OCI-LY1 (cell line): ENCODE measurements around the gene RAB41.

Experiments used
- H2AFZ ChIP-seq: fragments of 200-600 bp; sonication (generic), shearing (Covaris generic); 2 replicates; pipeline ENCODE4 v1.6.0; 2014; ENCODE audit warnings: antibody characterized with exemption, mild to moderate bottlenecking, low read length
- H3F3A ChIP-seq: fragments of 200-600 bp; sonication (generic), shearing (Covaris generic); 2 replicates; pipeline ENCODE4 v1.6.0; 2014; ENCODE audit warnings: mild to moderate bottlenecking, antibody characterized with exemption, low read length, moderate library complexity; ENCODE audit not compliant: insufficient read depth
- H3K27ac ChIP-seq: fragments of 200-600 bp; sonication (generic); 2 replicates; pipeline ENCODE4 v1.5.1; 2014; ENCODE audit warnings: low read length, mixed run types, mild to moderate bottlenecking, low read depth; ENCODE audit not compliant: poor library complexity, severe bottlenecking
- H3K27me3 ChIP-seq: fragments of 200-600 bp; sonication (generic); 2 replicates; pipeline ENCODE4 v1.6.0; 2014; ENCODE audit warnings: antibody characterized with exemption, mild to moderate bottlenecking, low read length, moderate library complexity; ENCODE audit not compliant: insufficient read depth
- H3K36me3 ChIP-seq: fragments of 200-600 bp; sonication (generic); 2 replicates; pipeline ENCODE4 v1.6.1; 2014; ENCODE audit warnings: mild to moderate bottlenecking, antibody characterized with exemption, low read length, moderate library complexity, mixed read lengths; ENCODE audit not compliant: insufficient read depth
- H3K4me1 ChIP-seq: fragments of 200-600 bp; sonication (generic); 2 replicates; pipeline ENCODE4 v1.5.1; 2014; ENCODE audit warnings: mild to moderate bottlenecking, low read length, moderate library complexity; ENCODE audit not compliant: insufficient read depth, severe bottlenecking
- H3K4me2 ChIP-seq: fragments of 200-600 bp; sonication (generic), shearing (Covaris generic); 2 replicates; pipeline ENCODE4 v1.6.1; 2014; ENCODE audit warnings: low read length
- H3K4me3 ChIP-seq: fragments of 200-600 bp; sonication (generic); 2 replicates; pipeline ENCODE4 v1.5.1; 2014; ENCODE audit warnings: low read length, low read depth, mild to moderate bottlenecking, mixed read lengths; ENCODE audit not compliant: poor library complexity, severe bottlenecking
- H3K79me2 ChIP-seq: fragments of 200-600 bp; shearing (Covaris generic); 2 replicates; pipeline ENCODE4 v1.6.1; 2016; ENCODE audit warnings: mixed run types, low read length, mixed read lengths; ENCODE audit not compliant: insufficient read depth
- H3K9ac ChIP-seq: fragments of 200-600 bp; sonication (generic), shearing (Covaris generic); 2 replicates; pipeline ENCODE4 v1.6.1; 2014; ENCODE audit warnings: mild to moderate bottlenecking, low read length, mixed read lengths
- H3K9me2 ChIP-seq: fragments of 200-600 bp; sonication (generic), shearing (Covaris generic); 2 replicates; pipeline ENCODE4 v1.6.1; 2014; ENCODE audit warnings: low read depth, mild to moderate bottlenecking, low read length, mixed read lengths
- H3K9me3 ChIP-seq: fragments of 200-600 bp; shearing (Covaris generic); 2 replicates; pipeline ENCODE4 v1.6.1; 2014; ENCODE audit warnings: low read length, mixed read lengths
- H4K20me1 ChIP-seq: fragments of 200-600 bp; sonication (generic), shearing (Covaris generic); 2 replicates; pipeline ENCODE4 v1.6.0; 2016; ENCODE audit warnings: mild to moderate bottlenecking, low read length; ENCODE audit not compliant: insufficient read depth
- EZH2 ChIP-seq: fragments of 200-600 bp; sonication (generic), shearing (Covaris generic); IDR thresholded peaks from 2 replicates; pipeline ENCODE4 v1.8.0; 2017; ENCODE audit warnings: borderline replicate concordance, mixed run types, mild to moderate bottlenecking, antibody characterized with exemption, low read length, moderate library complexity, mixed read lengths
- TF ChIP-seq, protein P1 (sequence below): fragments of 200-600 bp; sonication (generic), shearing (Covaris generic); IDR thresholded peaks from 2 replicates; pipeline ENCODE4 v1.5.1; 2017; ENCODE audit warnings: mild to moderate bottlenecking, antibody characterized with exemption, low read length, moderate library complexity, mixed read lengths

The RAB41 gene

DNA sequence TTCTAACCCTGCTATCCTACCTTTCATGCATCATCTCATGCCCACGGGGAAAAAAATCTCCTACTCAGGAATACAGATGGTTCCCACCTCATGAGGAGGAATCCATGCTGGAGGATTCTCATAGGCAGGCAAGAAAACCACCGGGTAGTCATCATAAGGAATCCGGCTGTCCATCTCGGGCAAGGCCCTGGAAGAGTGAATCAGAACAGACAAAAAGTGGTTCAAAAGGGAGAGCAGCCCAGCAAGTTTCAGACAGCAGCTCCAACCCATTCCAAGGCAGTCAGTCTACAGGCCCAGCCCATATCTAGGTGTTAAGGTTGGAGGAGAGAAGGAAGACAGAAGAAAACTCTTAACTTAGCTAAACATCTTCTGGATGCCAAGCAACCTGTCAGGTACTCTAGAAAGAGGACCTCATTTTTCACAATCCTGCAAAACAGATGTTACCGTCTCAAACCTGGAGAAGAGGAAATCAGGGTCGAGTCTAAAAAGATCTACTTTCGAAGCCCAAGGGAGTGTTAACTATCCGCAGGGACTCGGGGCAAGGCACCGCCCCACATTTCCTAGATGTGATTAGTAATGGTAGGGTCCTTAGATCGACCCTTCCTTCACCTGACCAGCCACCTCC, 7.3 kb downstream of the RAB41 start:
- Histone ChIP-seq H3F3A (no peaks in the 10 kb centered on the region), H3K27me3 (no peaks in the 10 kb centered on the region), H3K9me3 (no peaks in the 10 kb centered on the region), H4K20me1 (no peaks in the 10 kb centered on the region), H3K4me1 (peaks cover 28% of the 10 kb centered on the region), H2AFZ (no peak overlapping the region), H3K4me3 (peak overlapping the region; percentile 94), H3K79me2 (peaks cover 19% of the 10 kb centered on the region), H3K36me3 (peaks cover 27% of the 10 kb centered on the region), H3K9ac (peak overlapping the region; percentile 87), H3K9me2 (no peaks in the 10 kb centered on the region), H3K27ac (no peak overlapping the region), H3K4me2 (peak overlapping the region; percentile 85)
- no peak for TF ChIP-seq EZH2
- TF ChIP-seq, protein P1, sequence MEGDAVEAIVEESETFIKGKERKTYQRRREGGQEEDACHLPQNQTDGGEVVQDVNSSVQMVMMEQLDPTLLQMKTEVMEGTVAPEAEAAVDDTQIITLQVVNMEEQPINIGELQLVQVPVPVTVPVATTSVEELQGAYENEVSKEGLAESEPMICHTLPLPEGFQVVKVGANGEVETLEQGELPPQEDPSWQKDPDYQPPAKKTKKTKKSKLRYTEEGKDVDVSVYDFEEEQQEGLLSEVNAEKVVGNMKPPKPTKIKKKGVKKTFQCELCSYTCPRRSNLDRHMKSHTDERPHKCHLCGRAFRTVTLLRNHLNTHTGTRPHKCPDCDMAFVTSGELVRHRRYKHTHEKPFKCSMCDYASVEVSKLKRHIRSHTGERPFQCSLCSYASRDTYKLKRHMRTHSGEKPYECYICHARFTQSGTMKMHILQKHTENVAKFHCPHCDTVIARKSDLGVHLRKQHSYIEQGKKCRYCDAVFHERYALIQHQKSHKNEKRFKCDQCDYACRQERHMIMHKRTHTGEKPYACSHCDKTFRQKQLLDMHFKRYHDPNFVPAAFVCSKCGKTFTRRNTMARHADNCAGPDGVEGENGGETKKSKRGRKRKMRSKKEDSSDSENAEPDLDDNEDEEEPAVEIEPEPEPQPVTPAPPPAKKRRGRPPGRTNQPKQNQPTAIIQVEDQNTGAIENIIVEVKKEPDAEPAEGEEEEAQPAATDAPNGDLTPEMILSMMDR, result no peak

- peak within 1 kb of the TSS; percentile 87 for H3K9ac ChIP-seq
- no peaks in the 10 kb centered on the region for H3K9me3 ChIP-seq
- peak within 1 kb of the TSS; percentile 94 for H3K4me3 ChIP-seq
- no peak within 1 kb of the TSS; the same call in 1 of the 2 replicates for H2AFZ ChIP-seq
- H3K27me3 ChIP-seq, result no peaks in the 10 kb centered on the region
- peaks cover 34% of the 10 kb centered on the region for H3K36me3 ChIP-seq
- peak within 1 kb of the TSS; percentile 85 for H3K4me2 ChIP-seq
- no peaks in the 10 kb centered on the region for H4K20me1 ChIP-seq
- TF ChIP-seq, protein P1, result no peak
- peaks cover 28% of the 10 kb centered on the region for H3K4me1 ChIP-seq
- no peaks in the 10 kb centered on the region for H3F3A ChIP-seq
- no peaks in the 10 kb centered on the region for H3K9me2 ChIP-seq
- peaks cover 19% of the 10 kb centered on the region for H3K79me2 ChIP-seq
- H3K27ac ChIP-seq, result peak within 1 kb of the TSS; percentile 76
These were observed 8.1 kb downstream of the RAB41 start, which contains the start of the genes KIF4A and PDZD11 for GRCh38 chrX:70289793-70290770. Gene KIF4A, plus strand, starts transcription at chrX:70290104. Its CDS starts 355 bp downstream, at chrX:70290459. Gene PDZD11, minus strand, starts transcription at chrX:70289927. Its CDS starts 586 bp downstream, at chrX:70289341.

- no peaks in the 10 kb centered on the region for H4K20me1 ChIP-seq
- H3F3A ChIP-seq, result no peaks in the 10 kb centered on the region
- H3K9ac ChIP-seq, result no peak overlapping the region
- peaks cover 28% of the 10 kb centered on the region for H3K4me1 ChIP-seq
- peaks cover 35% of the 10 kb centered on the region for H3K36me3 ChIP-seq
- TF ChIP-seq, protein P1, result no peak
- no peak overlapping the region for H3K4me3 ChIP-seq
- peak overlapping the region; percentile 85; the same call in 1 of the 2 replicates for H3K4me2 ChIP-seq
- no peak overlapping the region for H3K27ac ChIP-seq
- no peaks in the 10 kb centered on the region for H3K9me2 ChIP-seq
- no peaks in the 10 kb centered on the region for H3K27me3 ChIP-seq
- H3K79me2 ChIP-seq, result peaks cover 19% of the 10 kb centered on the region
- no peak overlapping the region for H2AFZ ChIP-seq
- no peaks in the 10 kb centered on the region for H3K9me3 ChIP-seq
These were observed 10.8 kb downstream of the RAB41 start for GRCh38 chrX:70292788-70293187.
